Heart right ventricle (tissue), 16 donors: ENCODE measurements around the gene LCE1E. TPM values are rescaled to one million over a fixed set of nuclear protein-coding genes. Genes with fewer than 3 reads are reported as not detected.

Experiments used
- ATAC-seq, 8 donors: fragments of 200-7000 bp; cut with Tn5 transposase; one replicate each; pipeline ENCODE4 v1.9.1; 2020; ENCODE audit warnings: mild to moderate bottlenecking in 8 of 8, moderate library complexity in 8 of 8, moderate number of reproducible peaks in 1 of 8
- DNase-seq, 2 donors: peaks; one replicate each; pipeline ENCODE4 v3.0.0-alpha.2; 2020
- H3K27ac ChIP-seq, 10 donors: fragments of 200-600 bp; sonication (generic) in 2 of 10; one replicate each; pipeline versions ENCODE4 v1.5.0 to v1.8.0; 2020 to 2022; ENCODE audit warnings: mild to moderate bottlenecking in 3 of 10
- H3K27me3 ChIP-seq, 7 donors: fragments of 200-600 bp; one replicate each; pipeline ENCODE4 v1.8.0; 2021 to 2022; ENCODE audit warnings: mild to moderate bottlenecking in 2 of 7
- H3K36me3 ChIP-seq, 9 donors: fragments of 200-600 bp; sonication (generic) in 1 of 9; one replicate each; pipeline versions ENCODE4 v1.5.0 to v1.8.0; 2020 to 2022; ENCODE audit warnings: mild to moderate bottlenecking in 2 of 9
- H3K4me1 ChIP-seq, 9 donors: fragments of 200-600 bp; sonication (generic) in 1 of 9; one replicate each; pipeline versions ENCODE4 v1.5.0 to v1.8.0; 2020 to 2022; ENCODE audit warnings: mild to moderate bottlenecking in 4 of 9
- H3K4me3 ChIP-seq, 10 donors: fragments of 200-600 bp; sonication (generic) in 2 of 10; one replicate each; pipeline versions ENCODE4 v1.5.0 to v1.8.0; 2020 to 2022; ENCODE audit warnings: mild to moderate bottlenecking in 7 of 10, moderate library complexity in 2 of 10
- H3K9me3 ChIP-seq, 11 donors: fragments of 200-600 bp in 10 of 11; sonication (generic) in 2 of 11; one replicate each; pipeline versions ENCODE4 v1.5.0 to v1.8.0; 2013 to 2022; ENCODE audit warnings: mild to moderate bottlenecking in 2 of 11, control low read depth in 1 of 11, moderate library complexity in 1 of 11
- CTCF ChIP-seq, 9 donors: fragments of 200-600 bp; sonication (generic) in 2 of 9; IDR thresholded peaks; one replicate each; pipeline versions ENCODE4 v1.5.0 to v1.8.0; 2021 to 2022; ENCODE audit warnings: antibody characterized with exemption in 9 of 9, mild to moderate bottlenecking in 5 of 9, moderate library complexity in 1 of 9
- WGBS, 2 donors: extraction: QIAGEN DNeasy Blood & Tissue Kit; methylation state at CpG; one replicate each; pipeline ENCODE4 v1.1.7; 2013; ENCODE audit warnings: inconsistent platforms in 1 of 2; 5-methylcytosine and 5-hydroxymethylcytosine counted together
- intact Hi-C, 10 donors: fragments of 100-400 bp; cut with DNase I; formaldehyde crosslinking; loops; one replicate each; pipeline versions ENCODE4 v1.11.1 to v1.14.2; 2022
- polyA plus RNA-seq, 2 donors: library from polyadenylated mRNA; stranded (reverse); fragments of 200-250 nt; gene quantifications; one replicate each; pipeline ENCODE4 v1.2.3, GENCODE V29; 2013
- total RNA-seq, 10 donors: library from RNA; stranded (reverse); fragmentation: NEBNext Ultra II Directional in 3 of 10; extraction: Animal tissue kit (Norgen Biotek cat#: 25700) in 3 of 10; gene quantifications; one replicate each; pipeline versions ENCODE4 v1.2.1 to v1.2.4, GENCODE V29; 2021 to 2023
- donor health status: Arrhythmogenic right ventricular cardiomyopathy.
- donor health status: ischemic (EF 13 %, LVEDD 7.1; RV severe dilation, severe dysfunction).
- donor health status: healthy with polysubstance abuse.
- donor health status: DM: no; HTN: yes; CAD: no.
- donor health status: DM: no; HTN: no; CAD: no.
- donor health status: ischemic (EF 25% LVEDD 6.9; RV normal size, moderate dysfunction).
- donor health status: ischemic (EF 25% LVEDD 5.7; RV mildly dilated, moderate dysfunction).
- donor health status: healthy.
- donor health status: DM: yes; HTN: yes; CAD: no.
- donor health status: Ischemic cardiomyopathy.
- donor health status: ischemic (EF 35%, LVEDD 5.7; RV mildly dilated, moderate dysfunction).
- donor health status: nonischemic (EF 11% LVEDD 7.7; RV severe dilation, severe dysfunction).
- donor health status: DM: yes; HTN: yes; CAD: no.
- donor health status: PGD.
- donor health status: ischemic (EF 29% LVEDD 5.4; RV normal size, mild dysfunction).
- donor health status: nonischemic (EF 23%, LVEDD 6.1; RV moderate dilation, normal function).

LCE1E gene
- total and polyA plus RNA-seq, 12 donors: not detected

GRCh38 chr1:152768847-152769533, 17.1 kb upstream of the LCE1E start:
- ATAC-seq: no peak
- intact Hi-C loops: no loop called here
- WGBS, 2 donors: 48 to 49% methylated on average over 8 of the region's 8 CpGs

GRCh38 chr1:152770411-152770810, 15.6 kb upstream of the LCE1E start:
- DNase-seq (no peak), ATAC-seq (no peak)
- Histone ChIP-seq H3K27ac (no peak overlapping the region), H3K36me3 (no peaks in the 10 kb centered on the region), H3K9me3 (peaks cover 0 to 3% (median 0%) of the 10 kb centered on the region in 11 donors), H3K4me1 (no peaks in the 10 kb centered on the region), H3K27me3 (peaks cover 0 to 7% (median 0%) of the 10 kb centered on the region in 7 donors), H3K4me3 (no peak overlapping the region)
- intact Hi-C loops: no loop called here
- 59 to 74% methylated on average over 1 of the region's 1 CpG for WGBS, 2 donors
- no peak for TF ChIP-seq CTCF (IDR thresholded peaks at IDR 0.05)

More at GRCh38 chr1:152768847-152769533, 17.1 kb upstream of the LCE1E start:
- no peaks in the 10 kb centered on the region for H3K36me3 ChIP-seq
- H3K27me3 ChIP-seq: peaks cover 0 to 7% (median 0%) of the 10 kb centered on the region in 7 donors
- no peak for DNase-seq
- no peak for TF ChIP-seq CTCF (IDR thresholded peaks at IDR 0.05)
- no peaks in the 10 kb centered on the region for H3K4me1 ChIP-seq
- H3K9me3 ChIP-seq: peaks cover 0 to 3% (median 0%) of the 10 kb centered on the region in 11 donors
- H3K4me3 ChIP-seq: no peak overlapping the region
- no peak overlapping the region for H3K27ac ChIP-seq

GRCh38 chr1:152774875-152775274, 11.2 kb upstream of the LCE1E start, which contains the start of gene LCE1F:
Gene LCE1F, plus strand, starts transcription at chr1:152775140. Its CDS starts 1,232 bp downstream, at chr1:152776372.
- TF ChIP-seq CTCF (IDR thresholded peaks at IDR 0.05): no peak
- H3K27ac ChIP-seq: no peak within 1 kb of the TSS
- 58 to 62% methylated on average over 6 of the region's 6 CpGs for WGBS, 2 donors
- H3K36me3 ChIP-seq: no peaks in the 10 kb centered on the region
- no peaks in the 10 kb centered on the region for H3K4me1 ChIP-seq
- ATAC-seq (no peak), DNase-seq (no peak)
- H3K27me3 ChIP-seq: peaks cover 0 to 4% (median 0%) of the 10 kb centered on the region in 7 donors
- no peak within 1 kb of the TSS for H3K4me3 ChIP-seq
- peaks cover 0 to 6% (median 0%) of the 10 kb centered on the region in 11 donors for H3K9me3 ChIP-seq
- intact Hi-C loops: no loop called here

GRCh38 chr1:152776361-152776760, 9.7 kb upstream of the LCE1E start:
- DNase-seq: no peak
- no peak for TF ChIP-seq CTCF (IDR thresholded peaks at IDR 0.05)
- intact Hi-C loops: no loop called here
- no peak for ATAC-seq
- Histone ChIP-seq H3K9me3 (peaks cover 0 to 6% (median 0%) of the 10 kb centered on the region in 11 donors), H3K27me3 (peaks cover 0 to 4% (median 0%) of the 10 kb centered on the region in 7 donors), H3K36me3 (no peaks in the 10 kb centered on the region), H3K4me1 (no peaks in the 10 kb centered on the region), H3K4me3 (no peak overlapping the region), H3K27ac (no peak overlapping the region)
- WGBS, 2 donors: 77 to 81% methylated on average over 11 of the region's 11 CpGs
